GM10266 (cell line): Measurements from ENCODE around the gene ZBTB4.
A peak's percentile ranks its signal among the peaks of the same experiment; 100 is the strongest.

Experiments used
- DNase-seq: peaks from one replicate; pipeline ENCODE4 v3.0.0; 2012; ENCODE audit errors: extremely low spot score
- TF ChIP-seq, protein P1 (sequence below): IDR thresholded peaks from 2 replicates; pipeline ENCODE4 v1.5.1; 2012; ENCODE audit warnings: mild to moderate bottlenecking, low read depth; ENCODE audit not compliant: control insufficient read depth, insufficient read depth; ENCODE audit errors: missing control alignments

The ZBTB4 gene

GRCh38 chr17:7442142-7442541, 37.3 kb downstream of the ZBTB4 start:
- no peak for DNase-seq
- TF ChIP-seq, protein P1, sequence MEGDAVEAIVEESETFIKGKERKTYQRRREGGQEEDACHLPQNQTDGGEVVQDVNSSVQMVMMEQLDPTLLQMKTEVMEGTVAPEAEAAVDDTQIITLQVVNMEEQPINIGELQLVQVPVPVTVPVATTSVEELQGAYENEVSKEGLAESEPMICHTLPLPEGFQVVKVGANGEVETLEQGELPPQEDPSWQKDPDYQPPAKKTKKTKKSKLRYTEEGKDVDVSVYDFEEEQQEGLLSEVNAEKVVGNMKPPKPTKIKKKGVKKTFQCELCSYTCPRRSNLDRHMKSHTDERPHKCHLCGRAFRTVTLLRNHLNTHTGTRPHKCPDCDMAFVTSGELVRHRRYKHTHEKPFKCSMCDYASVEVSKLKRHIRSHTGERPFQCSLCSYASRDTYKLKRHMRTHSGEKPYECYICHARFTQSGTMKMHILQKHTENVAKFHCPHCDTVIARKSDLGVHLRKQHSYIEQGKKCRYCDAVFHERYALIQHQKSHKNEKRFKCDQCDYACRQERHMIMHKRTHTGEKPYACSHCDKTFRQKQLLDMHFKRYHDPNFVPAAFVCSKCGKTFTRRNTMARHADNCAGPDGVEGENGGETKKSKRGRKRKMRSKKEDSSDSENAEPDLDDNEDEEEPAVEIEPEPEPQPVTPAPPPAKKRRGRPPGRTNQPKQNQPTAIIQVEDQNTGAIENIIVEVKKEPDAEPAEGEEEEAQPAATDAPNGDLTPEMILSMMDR, result no peak

DNA sequence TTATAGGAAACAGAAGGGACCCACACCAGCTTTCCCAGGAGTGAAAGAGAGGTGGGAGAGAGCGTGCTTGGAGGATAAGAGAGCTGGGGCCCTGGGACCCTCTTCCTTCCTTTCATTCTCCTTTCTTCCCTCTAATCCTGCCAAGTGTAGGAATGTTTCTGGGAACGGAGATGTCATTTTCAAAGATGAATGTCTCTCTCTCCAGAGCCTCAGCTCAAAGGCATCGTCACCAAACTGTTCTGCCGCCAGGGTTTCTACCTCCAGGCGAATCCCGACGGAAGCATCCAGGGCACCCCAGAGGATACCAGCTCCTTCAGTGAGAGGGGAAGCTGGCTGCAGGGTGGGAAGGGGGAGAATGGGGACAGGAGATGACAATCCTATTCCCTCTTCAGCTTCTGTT, 38.2 kb downstream of the ZBTB4 start:
- no peak for DNase-seq

DNA sequence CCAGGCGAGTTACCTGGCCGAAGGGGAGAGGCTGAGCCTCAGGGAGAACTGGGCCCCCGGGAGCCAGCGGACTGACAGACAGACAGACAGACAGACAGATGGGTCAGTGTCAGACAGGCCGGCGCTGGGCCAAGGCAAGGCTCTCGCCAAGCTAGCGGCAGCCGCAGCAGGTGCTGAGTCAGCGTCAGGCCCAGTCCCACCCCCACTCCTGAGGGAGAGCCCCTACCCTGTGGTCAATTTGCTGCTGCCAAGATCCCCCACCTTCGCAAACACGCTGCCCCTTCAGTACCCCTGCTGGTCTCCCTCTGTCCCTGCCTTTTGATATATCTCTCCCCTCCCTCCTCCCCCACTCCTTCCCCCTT, 38.6 kb downstream of the ZBTB4 start:
- TF ChIP-seq, protein P1, result no peak
- peak; percentile 80 for DNase-seq

More for the DNA sequence above, 38.2 kb downstream of the ZBTB4 start:
- TF ChIP-seq, protein P1, result no peak

GRCh38 chr17:7440113-7440833, 39.2 kb downstream of the ZBTB4 start:
- TF ChIP-seq, protein P1, result no peak
- DNase-seq, result peak; percentile 85

DNA sequence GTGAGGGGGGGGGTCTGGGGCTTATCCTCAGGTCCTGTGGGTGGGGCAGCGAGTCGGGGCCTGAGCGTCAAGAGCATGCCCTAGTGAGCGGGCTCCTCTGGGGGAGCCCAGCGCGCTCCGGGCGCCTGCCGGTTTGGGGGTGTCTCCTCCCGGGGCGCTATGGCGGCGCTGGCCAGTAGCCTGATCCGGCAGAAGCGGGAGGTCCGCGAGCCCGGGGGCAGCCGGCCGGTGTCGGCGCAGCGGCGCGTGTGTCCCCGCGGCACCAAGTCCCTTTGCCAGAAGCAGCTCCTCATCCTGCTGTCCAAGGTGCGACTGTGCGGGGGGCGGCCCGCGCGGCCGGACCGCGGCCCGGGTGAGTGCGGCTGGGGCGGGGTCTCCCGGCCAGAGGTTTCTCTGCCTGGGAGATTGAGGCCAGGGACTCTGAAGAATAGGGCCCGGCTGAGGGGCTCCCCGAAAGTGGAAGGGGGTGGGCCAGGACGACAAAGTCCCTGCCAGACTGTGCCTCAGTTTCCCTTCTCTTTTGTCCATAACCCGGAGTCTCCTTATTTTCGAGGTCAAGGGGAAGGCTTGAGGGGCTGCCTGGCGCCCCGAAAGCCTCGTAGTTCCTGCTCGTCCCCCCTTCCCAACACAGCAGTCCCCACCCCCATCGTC, 39.8 kb downstream of the ZBTB4 start, which contains the start of gene FGF11:
Gene FGF11, plus strand, starts transcription at position 51 of the 651 bp plus-strand sequence. Its CDS starts 109 bp downstream, at position 160.
- TF ChIP-seq, protein P1, result no peak
- no peak for DNase-seq

GRCh38 chr17:7438656-7439460, 40.6 kb downstream of the ZBTB4 start:
- TF ChIP-seq, protein P1, result no peak
- DNase-seq, result no peak
